HG03432 (cell line): ENCODE measurements around the gene MARCHF7.
"Not testable (repeated sequence)": the region's sequence is repeated elsewhere in the genome, so short reads cannot be mapped to it uniquely, and the experiment has no call there.

Experiments
- ATAC-seq: cut with Tn5 transposase; IDR thresholded peaks from one replicate; pipeline ENCODE4 v1.9.1; 2021; ENCODE audit warnings: mild to moderate bottlenecking, moderate library complexity; ENCODE audit not compliant: unreplicated experiment

The MARCHF7 gene

GRCh38 chr2:159716857-159717256 lies 4.6 kb downstream of the MARCHF7 start:
- ATAC-seq, result no peak

- ATAC-seq, result no peak
These were observed 8.4 kb downstream of the MARCHF7 start for GRCh38 chr2:159720676-159721075.

- ATAC-seq, result no peak
These were observed 10.3 kb downstream of the MARCHF7 start for GRCh38 chr2:159722580-159722979.

- not testable (repeated sequence) for ATAC-seq
These were observed 12.7 kb downstream of the MARCHF7 start for GRCh38 chr2:159724795-159725572.

- ATAC-seq, result no peak
These were observed 13.4 kb downstream of the MARCHF7 start for GRCh38 chr2:159725713-159726112.

GRCh38 chr2:159728629-159729028 lies 16.3 kb downstream of the MARCHF7 start:
- ATAC-seq, result no peak

GRCh38 chr2:159735648-159736047 lies 23.3 kb downstream of the MARCHF7 start:
- no peak for ATAC-seq

GRCh38 chr2:159736048-159736447 lies 23.7 kb downstream of the MARCHF7 start:
- no peak for ATAC-seq

- ATAC-seq, result no peak
These were observed 25.1 kb downstream of the MARCHF7 start for GRCh38 chr2:159737292-159737916.

- no peak for ATAC-seq
These were observed 25.6 kb downstream of the MARCHF7 start for GRCh38 chr2:159737917-159738296.

GRCh38 chr2:159738509-159739390 lies 26.4 kb downstream of the MARCHF7 start:
- ATAC-seq, result no peak

GRCh38 chr2:159742846-159743245 lies 30.5 kb downstream of the MARCHF7 start:
- ATAC-seq, result no peak

GRCh38 chr2:159744363-159744762 lies 32.1 kb downstream of the MARCHF7 start:
- no peak for ATAC-seq

GRCh38 chr2:159745237-159745636 lies 32.9 kb downstream of the MARCHF7 start:
- ATAC-seq, result not testable (repeated sequence)

- ATAC-seq, result no peak
These were observed 35.8 kb downstream of the MARCHF7 start for GRCh38 chr2:159748089-159748488.

GRCh38 chr2:159750873-159751272 lies 38.6 kb downstream of the MARCHF7 start:
- no peak for ATAC-seq

- ATAC-seq, result no peak
These were observed 41.5 kb downstream of the MARCHF7 start for GRCh38 chr2:159753797-159754196.

- no peak for ATAC-seq
These were observed 42.7 kb downstream of the MARCHF7 start for GRCh38 chr2:159755014-159755413.

- no peak for ATAC-seq
These were observed 43.5 kb downstream of the MARCHF7 start for GRCh38 chr2:159755788-159756187.

GRCh38 chr2:159758239-159758638 lies 45.9 kb downstream of the MARCHF7 start:
- ATAC-seq, result no peak

- no peak for ATAC-seq
These were observed 46.4 kb downstream of the MARCHF7 start for GRCh38 chr2:159758686-159759085.

GRCh38 chr2:159759577-159759976 lies 47.3 kb downstream of the MARCHF7 start:
- ATAC-seq, result no peak
